OCI-LY3 (cell line): ENCODE measurements around the gene BRINP2.

Source experiments
- EZH2phosphoT487 ChIP-seq: fragments of 200-600 bp; shearing (Covaris generic); IDR thresholded peaks from 2 replicates; pipeline ENCODE4 v1.6.1; 2018; ENCODE audit warnings: antibody characterized with exemption, mixed run types, low read depth
- TF ChIP-seq, protein P1 (sequence below): fragments of 200-600, 300-600 bp; sonication (generic); IDR thresholded peaks from 2 replicates; pipeline ENCODE4 v1.5.1; 2014; ENCODE audit warnings: antibody characterized with exemption, low read length, low read depth

DNA sequence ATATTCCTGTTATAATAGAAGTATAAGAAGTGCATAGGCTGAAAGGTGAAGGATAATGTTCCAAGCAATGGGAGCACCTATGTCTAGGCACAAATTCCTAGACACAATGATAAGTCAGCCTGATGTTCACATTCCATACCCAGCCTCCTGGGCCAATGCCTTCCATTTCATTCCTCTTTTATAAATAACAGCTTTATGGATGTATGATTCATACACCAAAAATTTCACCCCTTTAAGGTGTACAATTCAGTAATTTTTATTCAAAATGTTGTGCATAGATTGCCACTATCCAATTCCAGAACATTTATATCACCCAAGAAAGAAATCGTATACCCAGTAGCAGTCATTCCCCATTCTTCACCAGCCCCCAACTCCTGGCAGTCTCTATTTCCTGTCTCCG is 118.8 kb downstream of the BRINP2 start:
- TF ChIP-seq, protein P1, sequence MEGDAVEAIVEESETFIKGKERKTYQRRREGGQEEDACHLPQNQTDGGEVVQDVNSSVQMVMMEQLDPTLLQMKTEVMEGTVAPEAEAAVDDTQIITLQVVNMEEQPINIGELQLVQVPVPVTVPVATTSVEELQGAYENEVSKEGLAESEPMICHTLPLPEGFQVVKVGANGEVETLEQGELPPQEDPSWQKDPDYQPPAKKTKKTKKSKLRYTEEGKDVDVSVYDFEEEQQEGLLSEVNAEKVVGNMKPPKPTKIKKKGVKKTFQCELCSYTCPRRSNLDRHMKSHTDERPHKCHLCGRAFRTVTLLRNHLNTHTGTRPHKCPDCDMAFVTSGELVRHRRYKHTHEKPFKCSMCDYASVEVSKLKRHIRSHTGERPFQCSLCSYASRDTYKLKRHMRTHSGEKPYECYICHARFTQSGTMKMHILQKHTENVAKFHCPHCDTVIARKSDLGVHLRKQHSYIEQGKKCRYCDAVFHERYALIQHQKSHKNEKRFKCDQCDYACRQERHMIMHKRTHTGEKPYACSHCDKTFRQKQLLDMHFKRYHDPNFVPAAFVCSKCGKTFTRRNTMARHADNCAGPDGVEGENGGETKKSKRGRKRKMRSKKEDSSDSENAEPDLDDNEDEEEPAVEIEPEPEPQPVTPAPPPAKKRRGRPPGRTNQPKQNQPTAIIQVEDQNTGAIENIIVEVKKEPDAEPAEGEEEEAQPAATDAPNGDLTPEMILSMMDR = no peak
- no peak for TF ChIP-seq EZH2phosphoT487
